Prostate gland (tissue), 2 donors: Measurements from ENCODE around the gene PIP5K1C. TPM values are rescaled to one million over a fixed set of nuclear protein-coding genes. Genes with fewer than 3 reads are reported as not detected.

Source experiments
- DNase-seq: peaks from one replicate; pipeline ENCODE4 v3.0.0-alpha.2; 2019; ENCODE audit warnings: low spot score
- H3K27ac ChIP-seq, 2 donors: fragments of 200-600 bp; sonication (generic); 2 replicates each; pipeline ENCODE4 v1.5.1; 2017 to 2019
- H3K27me3 ChIP-seq: fragments of 200-600 bp; sonication (generic); replicated peaks from 2 replicates; pipeline ENCODE4 v1.5.1; 2019; ENCODE audit not compliant: insufficient read depth
- H3K36me3 ChIP-seq, 2 donors: fragments of 200-600 bp; sonication (generic); 1 replicate in 1 of 2; 2 replicates in 1 of 2; pipeline versions ENCODE4 v1.5.1 to v1.8.1; 2017 to 2019
- H3K4me1 ChIP-seq: fragments of 200-600 bp; sonication (generic); replicated peaks from 2 replicates; pipeline ENCODE4 v1.5.1; 2019
- H3K4me3 ChIP-seq, 2 donors: fragments of 200-600 bp; sonication (generic); 2 replicates each; pipeline ENCODE4 v1.5.1; 2017 to 2019
- H3K9me3 ChIP-seq: fragments of 200-600 bp; sonication (generic); 2 replicates; pipeline ENCODE4 v1.5.1; 2017
- POLR2A ChIP-seq: fragments of 450-650 bp; IDR thresholded peaks from one replicate; pipeline ENCODE4 v1.6.1; 2016; ENCODE audit warnings: antibody characterized with exemption, mild to moderate bottlenecking
- POLR2AphosphoS5 ChIP-seq: sonication (generic); formaldehyde crosslinking; IDR thresholded peaks from one replicate; pipeline ENCODE4 v1.6.1; 2017; ENCODE audit warnings: antibody characterized with exemption
- WGBS: methylation state at CpG from one replicate; pipeline ENCODE4 v1.1.5; 2018; 5-methylcytosine and 5-hydroxymethylcytosine counted together
- intact Hi-C: fragments of 100-400 bp; cut with DNase I; formaldehyde crosslinking; loops from one replicate; pipeline ENCODE4 v1.14.2; 2022
- total RNA-seq, 2 donors: library from RNA; depleted of rRNA; stranded (reverse); fragments of >200 nt; gene quantifications; one replicate each; pipeline ENCODE4 v1.1.0, GENCODE V29; 2016
- TF ChIP-seq, protein P1 (sequence below), 4 experiments: fragments of 200-600 bp in 2 of 4; fragments of 450-650 bp in 2 of 4; sonication (generic) in 2 of 4; IDR thresholded peaks; 1 replicate in 3 of 4; 2 replicates in 1 of 4; pipeline ENCODE4 v1.5.1; 2016 to 2019; ENCODE audit warnings: antibody characterized with exemption in 4 of 4, mild to moderate bottlenecking in 2 of 4, moderate library complexity in 2 of 4

The PIP5K1C gene
- total RNA-seq, 2 donors from 2014 or later: 34.3 to 75.5 TPM

GRCh38 chr19:3657395-3657769, 42.9 kb downstream of the PIP5K1C start:
- TF ChIP-seq POLR2A (no peak), POLR2AphosphoS5 (no peak)
- TF ChIP-seq, protein P1, sequence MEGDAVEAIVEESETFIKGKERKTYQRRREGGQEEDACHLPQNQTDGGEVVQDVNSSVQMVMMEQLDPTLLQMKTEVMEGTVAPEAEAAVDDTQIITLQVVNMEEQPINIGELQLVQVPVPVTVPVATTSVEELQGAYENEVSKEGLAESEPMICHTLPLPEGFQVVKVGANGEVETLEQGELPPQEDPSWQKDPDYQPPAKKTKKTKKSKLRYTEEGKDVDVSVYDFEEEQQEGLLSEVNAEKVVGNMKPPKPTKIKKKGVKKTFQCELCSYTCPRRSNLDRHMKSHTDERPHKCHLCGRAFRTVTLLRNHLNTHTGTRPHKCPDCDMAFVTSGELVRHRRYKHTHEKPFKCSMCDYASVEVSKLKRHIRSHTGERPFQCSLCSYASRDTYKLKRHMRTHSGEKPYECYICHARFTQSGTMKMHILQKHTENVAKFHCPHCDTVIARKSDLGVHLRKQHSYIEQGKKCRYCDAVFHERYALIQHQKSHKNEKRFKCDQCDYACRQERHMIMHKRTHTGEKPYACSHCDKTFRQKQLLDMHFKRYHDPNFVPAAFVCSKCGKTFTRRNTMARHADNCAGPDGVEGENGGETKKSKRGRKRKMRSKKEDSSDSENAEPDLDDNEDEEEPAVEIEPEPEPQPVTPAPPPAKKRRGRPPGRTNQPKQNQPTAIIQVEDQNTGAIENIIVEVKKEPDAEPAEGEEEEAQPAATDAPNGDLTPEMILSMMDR (IDR thresholded peaks at IDR 0.05): no peak
- Histone ChIP-seq H3K36me3 (peaks cover 7 to 37% of the 10 kb centered on the region in 2 donors), H3K27ac (no peak overlapping the region), H3K4me3 (no peak overlapping the region), H3K9me3 (no peaks in the 10 kb centered on the region), H3K27me3 (no peaks in the 10 kb centered on the region), H3K4me1 (no peaks in the 10 kb centered on the region)
- intact Hi-C loops: no loop called here
- WGBS: 97% methylated on average over 16 of the region's 16 CpGs
- no peak for DNase-seq

GRCh38 chr19:3656747-3657394, 43.4 kb downstream of the PIP5K1C start:
- WGBS: 97% methylated on average over 19 of the region's 19 CpGs
- H3K9me3 ChIP-seq: no peaks in the 10 kb centered on the region
- H3K27me3 ChIP-seq: no peaks in the 10 kb centered on the region
- intact Hi-C loops: no loop called here
- H3K4me1 ChIP-seq: no peaks in the 10 kb centered on the region
- TF ChIP-seq POLR2A (no peak), POLR2AphosphoS5 (no peak)
- TF ChIP-seq, protein P1 (IDR thresholded peaks at IDR 0.05): no peak
- H3K4me3 ChIP-seq: no peak overlapping the region
- no peak overlapping the region for H3K27ac ChIP-seq
- DNase-seq: no peak
- H3K36me3 ChIP-seq: peaks cover 7 to 37% of the 10 kb centered on the region in 2 donors

DNA sequence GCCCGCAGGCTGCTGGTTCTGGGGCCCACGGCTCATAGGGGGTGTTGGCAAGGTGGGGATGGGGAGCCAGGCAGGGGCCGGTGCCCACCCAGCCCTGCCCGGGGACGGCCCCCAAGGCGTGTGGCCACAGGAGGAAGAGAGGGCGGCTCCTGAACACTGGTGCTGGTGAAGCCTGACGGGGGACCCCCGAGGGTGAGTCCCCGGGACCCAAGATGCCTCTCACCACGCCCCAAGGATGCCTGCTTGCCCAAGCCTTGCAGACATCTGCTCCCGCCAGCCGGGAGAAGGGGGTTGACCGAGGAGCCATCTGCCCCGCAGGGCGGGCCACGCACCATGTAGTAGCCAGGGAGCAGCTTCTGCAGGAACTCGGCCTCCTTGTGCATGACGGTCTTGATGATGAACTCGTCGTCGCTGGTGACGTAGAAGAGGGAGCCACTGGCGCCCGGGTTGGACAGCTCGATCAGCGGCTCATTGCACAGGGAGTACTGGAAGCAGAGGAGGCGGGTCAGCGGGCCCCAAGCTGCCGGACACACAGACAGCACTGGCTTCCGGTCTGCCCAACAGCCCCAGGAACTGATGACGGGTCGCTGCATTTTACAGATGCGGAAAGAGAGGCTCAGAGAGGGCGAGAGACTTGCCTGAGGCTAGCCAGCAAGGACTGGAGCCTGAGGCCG, 44.1 kb downstream of the PIP5K1C start:
- Histone ChIP-seq H3K4me1 (no peaks in the 10 kb centered on the region), H3K4me3 (no peak overlapping the region), H3K9me3 (no peaks in the 10 kb centered on the region), H3K27me3 (no peaks in the 10 kb centered on the region), H3K27ac (no peak overlapping the region), H3K36me3 (peaks cover 7 to 37% of the 10 kb centered on the region in 2 donors)
- intact Hi-C loops: no loop called here
- TF ChIP-seq POLR2AphosphoS5 (no peak), POLR2A (no peak)
- TF ChIP-seq, protein P1 (IDR thresholded peaks at IDR 0.05): no peak
- no peak for DNase-seq
- WGBS: 84% methylated on average over 36 of the region's 36 CpGs

GRCh38 chr19:3655402-3656072, 44.7 kb downstream of the PIP5K1C start:
- Histone ChIP-seq H3K36me3 (peaks cover 7 to 37% of the 10 kb centered on the region in 2 donors), H3K4me1 (no peaks in the 10 kb centered on the region), H3K9me3 (no peaks in the 10 kb centered on the region), H3K27me3 (no peaks in the 10 kb centered on the region), H3K27ac (no peak overlapping the region), H3K4me3 (no peak overlapping the region)
- intact Hi-C loops: no loop called here
- no peak for TF ChIP-seq POLR2A
- TF ChIP-seq, protein P1 (IDR thresholded peaks at IDR 0.05): no peak
- TF ChIP-seq POLR2AphosphoS5: no peak
- DNase-seq: no peak
- 80% methylated on average over 25 of the region's 25 CpGs for WGBS
